Hematopoietic multipotent progenitor cell treated with erythropoietin and hydrocortisone succinate and interleukin-3 and kit ligand, for 6 days (in vitro differentiated cells): ENCODE measurements around the gene GDE1.

Experiments used
- DNase-seq: peaks from one replicate; pipeline ENCODE4 v3.0.0-alpha.2; 2015

The GDE1 gene

GRCh38 chr16:19486051-19486450 lies 35.8 kb downstream of the GDE1 start:
- peak; percentile 18 for DNase-seq

DNA sequence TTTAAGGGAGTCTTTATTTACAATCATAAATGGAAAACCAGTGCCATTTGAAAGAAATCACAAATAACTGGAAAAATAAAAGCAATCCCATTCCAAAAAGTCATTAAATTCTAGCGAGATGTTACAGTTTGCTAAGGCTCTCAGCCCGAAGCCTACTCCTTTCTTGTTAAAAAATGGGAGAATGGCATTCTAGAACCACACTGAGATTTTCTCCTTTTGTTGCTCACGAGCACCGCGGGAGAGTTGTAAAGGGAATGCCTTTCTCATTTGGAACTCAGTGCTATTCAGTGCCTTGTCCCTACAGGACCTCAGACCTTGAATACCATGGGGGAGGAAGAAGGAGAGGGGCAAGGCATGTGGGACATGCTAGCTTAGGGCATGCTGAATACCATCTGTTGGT lies 36.3 kb downstream of the GDE1 start:
- no peak for DNase-seq

GRCh38 chr16:19484096-19484495 lies 37.8 kb downstream of the GDE1 start:
- DNase-seq = no peak

- peak; percentile 16 for DNase-seq
Observed at GRCh38 chr16:19482291-19482690, 39.6 kb downstream of the GDE1 start.

GRCh38 chr16:19481769-19482168 lies 40.1 kb downstream of the GDE1 start:
- DNase-seq = no peak

GRCh38 chr16:19481296-19481695 lies 40.6 kb downstream of the GDE1 start:
- DNase-seq = peak; percentile 85

- DNase-seq = no peak
Observed at GRCh38 chr16:19479302-19479721, 42.6 kb downstream of the GDE1 start.

DNA sequence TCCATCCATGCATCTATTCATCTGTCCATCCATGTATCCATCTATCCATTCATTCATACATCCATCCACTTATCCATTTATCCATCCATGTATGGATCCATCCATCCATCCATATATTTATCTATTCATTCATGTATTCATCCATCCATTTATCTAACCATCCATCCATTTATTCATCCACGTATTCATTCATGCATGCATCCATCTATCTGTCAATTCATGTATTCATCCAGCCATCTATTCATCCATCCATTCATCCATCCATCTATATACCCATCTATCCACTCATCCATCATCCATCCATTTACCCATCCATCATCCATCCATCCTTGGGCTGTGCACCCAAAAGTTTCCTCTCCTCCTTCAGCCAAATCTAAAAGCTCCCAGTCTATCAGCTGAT lies 43.4 kb downstream of the GDE1 start:
- no peak for DNase-seq

- DNase-seq = no peak
Observed at GRCh38 chr16:19474617-19475016, 47.3 kb downstream of the GDE1 start.

- no peak for DNase-seq
Observed at GRCh38 chr16:19472482-19472881, 49.4 kb downstream of the GDE1 start.

DNA sequence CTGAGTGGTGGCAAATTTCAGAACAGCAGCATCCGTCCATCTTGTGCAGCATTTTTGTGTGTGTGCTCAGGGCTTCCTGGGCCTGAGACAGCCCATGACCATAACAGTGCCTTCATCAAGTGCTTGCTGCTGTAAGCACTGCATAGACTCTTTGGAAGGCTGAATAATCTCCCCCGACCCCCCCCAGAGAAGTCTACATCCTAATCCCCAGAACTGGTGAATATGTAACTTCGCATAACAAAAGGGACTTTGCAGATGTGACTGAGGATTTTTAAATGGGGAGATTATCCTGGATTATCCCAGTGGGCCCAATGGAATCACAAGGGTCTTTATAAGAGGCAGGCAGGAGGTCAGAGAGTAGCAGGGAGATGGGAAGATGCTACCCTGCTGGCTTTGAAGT lies 53.6 kb downstream of the GDE1 start:
- no peak for DNase-seq

DNA sequence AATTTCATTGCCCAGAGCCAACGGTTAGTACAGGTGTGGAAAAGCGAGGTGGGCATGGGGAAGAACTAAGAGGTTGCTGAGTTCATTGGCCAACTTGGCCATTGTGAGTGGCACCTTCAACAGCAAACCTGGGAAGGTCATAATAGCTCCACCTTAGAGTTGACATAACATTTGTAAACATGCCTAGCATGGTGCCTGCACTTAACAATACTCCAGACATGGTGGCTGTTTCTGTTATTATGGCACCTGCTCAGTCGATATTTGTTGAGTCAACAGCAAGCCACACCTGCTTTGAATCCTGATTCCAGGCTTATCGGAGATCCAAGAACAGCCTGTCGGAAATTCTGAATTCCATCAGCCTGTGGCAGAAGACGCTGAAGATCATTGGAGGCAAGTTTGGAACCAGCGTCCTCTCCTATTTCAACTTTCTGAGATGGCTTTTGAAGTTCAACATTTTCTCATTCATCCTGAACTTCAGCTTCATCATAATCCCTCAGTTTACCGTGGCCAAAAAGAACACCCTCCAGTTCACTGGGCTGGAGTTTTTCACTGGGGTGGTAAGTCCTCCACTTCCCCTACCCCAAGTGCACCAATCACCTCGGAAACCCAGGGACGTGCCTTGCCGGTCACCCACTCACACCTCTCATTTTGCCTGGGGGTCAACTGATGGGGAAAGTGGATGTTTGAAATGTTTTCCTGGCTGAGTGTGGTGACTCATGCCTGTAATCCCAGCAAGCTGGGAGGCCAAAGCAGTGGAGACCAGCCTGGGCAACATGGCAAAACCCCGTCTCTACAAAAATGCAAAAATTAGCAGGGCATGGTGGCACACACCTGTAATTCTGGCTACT lies 58.2 kb downstream of the GDE1 start:
- no peak for DNase-seq

DNA sequence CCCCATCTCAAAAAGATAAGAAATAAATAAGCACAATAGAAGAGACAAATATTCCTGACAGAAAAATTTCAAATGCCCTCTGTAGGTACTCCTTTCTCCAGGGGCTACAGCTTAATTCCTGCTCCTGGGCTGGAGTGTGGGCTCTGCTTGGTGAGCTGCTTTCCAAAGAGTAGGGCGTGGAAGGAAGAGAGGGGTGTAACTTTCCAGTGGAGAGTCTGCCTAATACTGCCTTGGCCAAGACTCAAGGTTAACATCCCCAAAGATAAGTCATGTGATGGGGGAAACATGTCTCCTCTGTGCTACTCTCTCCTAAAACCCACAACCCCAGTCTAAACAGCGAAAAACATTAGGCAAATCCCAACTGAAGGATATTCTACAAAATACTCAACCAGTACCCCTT lies 61.5 kb downstream of the GDE1 start:
- no peak for DNase-seq

- DNase-seq = no peak
Observed at GRCh38 chr16:19458722-19459379, 63.0 kb downstream of the GDE1 start.
